ENCODE data around the gene NEU2. TPM values are rescaled to one million over a fixed set of nuclear protein-coding genes. Genes with fewer than 3 reads are reported as not detected.

Gene NEU2
- total and polyA plus RNA-seq, 10 of the 15 experiments (the other 5 are each of a cell fraction or from before 2014, with no cell fraction given) = not detected

DNA sequence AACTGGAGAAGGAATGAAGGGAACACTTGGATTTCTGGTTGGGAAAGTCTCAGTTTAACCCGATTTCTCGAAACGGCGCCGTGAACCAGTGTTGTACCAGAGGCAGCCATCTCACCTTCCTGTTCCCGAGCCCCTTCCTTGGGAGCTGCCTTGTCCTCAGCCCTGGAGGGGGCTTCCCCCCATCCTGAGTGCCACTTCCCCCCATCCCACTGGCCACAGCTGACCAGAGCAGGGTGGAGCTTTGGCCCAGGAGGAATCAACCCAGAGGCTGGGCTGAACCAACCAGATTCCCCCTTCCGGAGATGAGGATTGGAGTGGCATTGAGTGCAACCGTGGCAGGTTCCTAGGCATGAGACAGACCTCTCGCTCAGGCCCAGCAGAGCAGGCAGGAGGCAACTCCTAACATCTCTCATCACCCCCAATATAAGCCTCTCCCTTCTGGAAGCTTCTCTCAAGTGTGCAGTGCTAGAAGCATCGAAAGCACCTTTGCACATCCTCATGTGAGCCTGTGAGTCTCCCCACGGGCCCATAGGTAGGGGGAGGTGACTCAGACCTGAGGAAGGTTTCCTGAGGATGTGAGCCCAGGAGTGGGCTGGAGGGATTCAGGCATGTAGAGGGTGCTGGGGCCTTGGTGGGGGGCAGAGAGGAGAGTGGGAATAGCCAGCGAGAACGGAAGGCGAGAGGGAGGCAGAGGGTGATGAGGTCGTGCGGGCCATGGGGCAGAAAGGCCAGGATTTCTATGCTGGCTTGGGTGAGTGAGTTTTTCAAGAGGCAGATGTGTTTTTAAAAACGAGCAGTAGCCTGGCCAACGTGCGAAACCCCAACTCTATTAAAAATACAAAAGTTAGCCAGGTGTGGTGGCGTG lies 31.4 kb upstream of the NEU2 start:
- Histone ChIP-seq H3K36me3 (ENCODE audit: control insufficient read depth in 2 of 2, insufficient read depth in 2 of 2, low read length in 1 of 2) (no peaks in the 10 kb centered on the region), H2AFZ (ENCODE audit: control insufficient read depth, low read depth, low read length) (no peak overlapping the region), H3K27ac (ENCODE audit: control insufficient read depth, insufficient read depth) (no peak overlapping the region), H4K20me1 (ENCODE audit: control insufficient read depth, insufficient read depth) (no peaks in the 10 kb centered on the region), H3K9ac (ENCODE audit: control insufficient read depth, insufficient read depth, low read length) (no peak overlapping the region), H3K9me3 (replicated peaks; ENCODE audit: control insufficient read depth, insufficient read depth, low read length) (no peaks in the 10 kb centered on the region), H3K79me2 (ENCODE audit: control insufficient read depth, insufficient read depth, low read length) (no peaks in the 10 kb centered on the region), H3K4me1 (ENCODE audit: control insufficient read depth, insufficient read depth, low read length) (no peaks in the 10 kb centered on the region), H3K4me3 (no peak overlapping the region), H3K4me2 (ENCODE audit: control insufficient read depth, insufficient read depth) (no peak overlapping the region), H3K27me3 (replicated peaks in 1 of 2; ENCODE audit: control insufficient read depth in 2 of 2, insufficient read depth in 2 of 2, low read length in 1 of 2) (peaks cover 0 to 3% of the 10 kb centered on the region in 2 experiments; a peak in 1 of 4 replicates)
- POLR2A ChIA-PET = no interaction called here
- RAD21 ChIA-PET (ENCODE audit: unreplicated experiment) = no interaction called here
- FAIRE-seq (no peak), DNase-seq (ENCODE audit: low read depth, low spot score) (no peak), ATAC-seq (no peak)
- no TSS peak for BruUV-seq (replicated peaks)
- CTCF ChIA-PET = interaction anchor here (1.5 kb wide), 1 partner anchor 53 kb away, joined by 5 read pairs; no protein-coding TSS in a partner anchor
- intact Hi-C loops (cut with micrococcal nuclease; ENCODE audit: unreplicated experiment) = no loop called here
- SMC1A ChIA-PET (ENCODE audit: uncharacterized antibody, unreplicated experiment) = no interaction called here
- in situ Hi-C loops (cut with MboI) = no loop called here
- WGBS (ENCODE audit: insufficient coverage, insufficient replicate concordance, low lambda C conversion rate, missing lambda C conversion rate) = 65% methylated on average over 20 of the region's 20 CpGs
- TF ChIP-seq, protein P1, sequence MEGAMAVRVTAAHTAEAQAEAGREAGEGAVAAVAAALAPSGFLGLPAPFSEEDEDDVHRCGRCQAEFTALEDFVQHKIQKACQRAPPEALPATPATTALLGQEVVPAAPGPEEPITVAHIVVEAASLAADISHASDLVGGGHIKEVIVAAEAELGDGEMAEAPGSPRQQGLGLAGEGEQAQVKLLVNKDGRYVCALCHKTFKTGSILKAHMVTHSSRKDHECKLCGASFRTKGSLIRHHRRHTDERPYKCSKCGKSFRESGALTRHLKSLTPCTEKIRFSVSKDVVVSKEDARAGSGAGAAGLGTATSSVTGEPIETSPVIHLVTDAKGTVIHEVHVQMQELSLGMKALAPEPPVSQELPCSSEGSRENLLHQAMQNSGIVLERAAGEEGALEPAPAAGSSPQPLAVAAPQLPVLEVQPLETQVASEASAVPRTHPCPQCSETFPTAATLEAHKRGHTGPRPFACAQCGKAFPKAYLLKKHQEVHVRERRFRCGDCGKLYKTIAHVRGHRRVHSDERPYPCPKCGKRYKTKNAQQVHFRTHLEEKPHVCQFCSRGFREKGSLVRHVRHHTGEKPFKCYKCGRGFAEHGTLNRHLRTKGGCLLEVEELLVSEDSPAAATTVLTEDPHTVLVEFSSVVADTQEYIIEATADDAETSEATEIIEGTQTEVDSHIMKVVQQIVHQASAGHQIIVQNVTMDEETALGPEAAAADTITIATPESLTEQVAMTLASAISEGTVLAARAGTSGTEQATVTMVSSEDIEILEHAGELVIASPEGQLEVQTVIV (IDR thresholded peaks at IDR 0.05; ENCODE audit: borderline replicate concordance, partially characterized antibody) = no peak
- TF ChIP-seq, protein P2, sequence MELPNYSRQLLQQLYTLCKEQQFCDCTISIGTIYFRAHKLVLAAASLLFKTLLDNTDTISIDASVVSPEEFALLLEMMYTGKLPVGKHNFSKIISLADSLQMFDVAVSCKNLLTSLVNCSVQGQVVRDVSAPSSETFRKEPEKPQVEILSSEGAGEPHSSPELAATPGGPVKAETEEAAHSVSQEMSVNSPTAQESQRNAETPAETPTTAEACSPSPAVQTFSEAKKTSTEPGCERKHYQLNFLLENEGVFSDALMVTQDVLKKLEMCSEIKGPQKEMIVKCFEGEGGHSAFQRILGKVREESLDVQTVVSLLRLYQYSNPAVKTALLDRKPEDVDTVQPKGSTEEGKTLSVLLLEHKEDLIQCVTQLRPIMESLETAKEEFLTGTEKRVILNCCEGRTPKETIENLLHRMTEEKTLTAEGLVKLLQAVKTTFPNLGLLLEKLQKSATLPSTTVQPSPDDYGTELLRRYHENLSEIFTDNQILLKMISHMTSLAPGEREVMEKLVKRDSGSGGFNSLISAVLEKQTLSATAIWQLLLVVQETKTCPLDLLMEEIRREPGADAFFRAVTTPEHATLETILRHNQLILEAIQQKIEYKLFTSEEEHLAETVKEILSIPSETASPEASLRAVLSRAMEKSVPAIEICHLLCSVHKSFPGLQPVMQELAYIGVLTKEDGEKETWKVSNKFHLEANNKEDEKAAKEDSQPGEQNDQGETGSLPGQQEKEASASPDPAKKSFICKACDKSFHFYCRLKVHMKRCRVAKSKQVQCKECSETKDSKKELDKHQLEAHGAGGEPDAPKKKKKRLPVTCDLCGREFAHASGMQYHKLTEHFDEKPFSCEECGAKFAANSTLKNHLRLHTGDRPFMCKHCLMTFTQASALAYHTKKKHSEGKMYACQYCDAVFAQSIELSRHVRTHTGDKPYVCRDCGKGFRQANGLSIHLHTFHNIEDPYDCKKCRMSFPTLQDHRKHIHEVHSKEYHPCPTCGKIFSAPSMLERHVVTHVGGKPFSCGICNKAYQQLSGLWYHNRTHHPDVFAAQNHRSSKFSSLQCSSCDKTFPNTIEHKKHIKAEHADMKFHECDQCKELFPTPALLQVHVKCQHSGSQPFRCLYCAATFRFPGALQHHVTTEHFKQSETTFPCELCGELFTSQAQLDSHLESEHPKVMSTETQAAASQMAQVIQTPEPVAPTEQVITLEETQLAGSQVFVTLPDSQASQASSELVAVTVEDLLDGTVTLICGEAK (IDR thresholded peaks at IDR 0.05; ENCODE audit: borderline replicate concordance) = no peak
- TF ChIP-seq SIN3A (IDR thresholded peaks at IDR 0.05; ENCODE audit: low read depth, low read length) (no peak), CHD1 (IDR thresholded peaks at IDR 0.05; ENCODE audit: low read depth, low read length) (no peak), ZNF384 (IDR thresholded peaks at IDR 0.05; ENCODE audit: borderline replicate concordance, low read depth, low read length) (no peak), RELA (IDR thresholded peaks at IDR 0.05; ENCODE audit: borderline replicate concordance, partially characterized antibody) (no peak), POLR2A (IDR thresholded peaks at IDR 0.05; ENCODE audit: low read depth, low read length) (no peak)
- TF ChIP-seq, protein P3, sequence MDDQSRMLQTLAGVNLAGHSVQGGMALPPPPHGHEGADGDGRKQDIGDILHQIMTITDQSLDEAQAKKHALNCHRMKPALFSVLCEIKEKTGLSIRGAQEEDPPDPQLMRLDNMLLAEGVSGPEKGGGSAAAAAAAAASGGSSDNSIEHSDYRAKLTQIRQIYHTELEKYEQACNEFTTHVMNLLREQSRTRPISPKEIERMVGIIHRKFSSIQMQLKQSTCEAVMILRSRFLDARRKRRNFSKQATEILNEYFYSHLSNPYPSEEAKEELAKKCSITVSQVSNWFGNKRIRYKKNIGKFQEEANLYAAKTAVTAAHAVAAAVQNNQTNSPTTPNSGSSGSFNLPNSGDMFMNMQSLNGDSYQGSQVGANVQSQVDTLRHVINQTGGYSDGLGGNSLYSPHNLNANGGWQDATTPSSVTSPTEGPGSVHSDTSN (IDR thresholded peaks at IDR 0.05; ENCODE audit: insufficient replicate concordance, low read depth, low read length) = no peak
- TF ChIP-seq, protein P4, sequence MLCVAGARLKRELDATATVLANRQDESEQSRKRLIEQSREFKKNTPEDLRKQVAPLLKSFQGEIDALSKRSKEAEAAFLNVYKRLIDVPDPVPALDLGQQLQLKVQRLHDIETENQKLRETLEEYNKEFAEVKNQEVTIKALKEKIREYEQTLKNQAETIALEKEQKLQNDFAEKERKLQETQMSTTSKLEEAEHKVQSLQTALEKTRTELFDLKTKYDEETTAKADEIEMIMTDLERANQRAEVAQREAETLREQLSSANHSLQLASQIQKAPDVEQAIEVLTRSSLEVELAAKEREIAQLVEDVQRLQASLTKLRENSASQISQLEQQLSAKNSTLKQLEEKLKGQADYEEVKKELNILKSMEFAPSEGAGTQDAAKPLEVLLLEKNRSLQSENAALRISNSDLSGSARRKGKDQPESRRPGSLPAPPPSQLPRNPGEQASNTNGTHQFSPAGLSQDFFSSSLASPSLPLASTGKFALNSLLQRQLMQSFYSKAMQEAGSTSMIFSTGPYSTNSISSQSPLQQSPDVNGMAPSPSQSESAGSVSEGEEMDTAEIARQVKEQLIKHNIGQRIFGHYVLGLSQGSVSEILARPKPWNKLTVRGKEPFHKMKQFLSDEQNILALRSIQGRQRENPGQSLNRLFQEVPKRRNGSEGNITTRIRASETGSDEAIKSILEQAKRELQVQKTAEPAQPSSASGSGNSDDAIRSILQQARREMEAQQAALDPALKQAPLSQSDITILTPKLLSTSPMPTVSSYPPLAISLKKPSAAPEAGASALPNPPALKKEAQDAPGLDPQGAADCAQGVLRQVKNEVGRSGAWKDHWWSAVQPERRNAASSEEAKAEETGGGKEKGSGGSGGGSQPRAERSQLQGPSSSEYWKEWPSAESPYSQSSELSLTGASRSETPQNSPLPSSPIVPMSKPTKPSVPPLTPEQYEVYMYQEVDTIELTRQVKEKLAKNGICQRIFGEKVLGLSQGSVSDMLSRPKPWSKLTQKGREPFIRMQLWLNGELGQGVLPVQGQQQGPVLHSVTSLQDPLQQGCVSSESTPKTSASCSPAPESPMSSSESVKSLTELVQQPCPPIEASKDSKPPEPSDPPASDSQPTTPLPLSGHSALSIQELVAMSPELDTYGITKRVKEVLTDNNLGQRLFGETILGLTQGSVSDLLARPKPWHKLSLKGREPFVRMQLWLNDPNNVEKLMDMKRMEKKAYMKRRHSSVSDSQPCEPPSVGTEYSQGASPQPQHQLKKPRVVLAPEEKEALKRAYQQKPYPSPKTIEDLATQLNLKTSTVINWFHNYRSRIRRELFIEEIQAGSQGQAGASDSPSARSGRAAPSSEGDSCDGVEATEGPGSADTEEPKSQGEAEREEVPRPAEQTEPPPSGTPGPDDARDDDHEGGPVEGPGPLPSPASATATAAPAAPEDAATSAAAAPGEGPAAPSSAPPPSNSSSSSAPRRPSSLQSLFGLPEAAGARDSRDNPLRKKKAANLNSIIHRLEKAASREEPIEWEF (IDR thresholded peaks at IDR 0.05; ENCODE audit: insufficient replicate concordance, low read depth, low read length) = no peak
